C4-2B (cell line): ENCODE measurements around the gene PIBF1.
"Not testable (repeated sequence)": the region's sequence is repeated elsewhere in the genome, so short reads cannot be mapped to it uniquely, and the experiment has no call there.

ENCODE experiments used
- H3K27ac ChIP-seq: fragments of 450-650 bp; 2 replicates; pipeline ENCODE4 v1.5.1; 2017
- CTCF ChIP-seq: fragments of 450-650 bp; conservative IDR thresholded peaks from 2 replicates; pipeline ENCODE4 v1.5.1; 2017; ENCODE audit warnings: mild to moderate bottlenecking
- ZFX ChIP-seq: fragments of 450-650 bp; IDR thresholded peaks from 2 replicates; pipeline ENCODE4 v1.6.1; 2017

PIBF1 gene

GRCh38 chr13:72760189-72760588 lies 21.7 kb upstream of the PIBF1 start:
- no peak overlapping the region for H3K27ac ChIP-seq
- no peak for TF ChIP-seq ZFX
- TF ChIP-seq CTCF: no peak

- TF ChIP-seq CTCF: no peak
- TF ChIP-seq ZFX: no peak
Measured at GRCh38 chr13:72763411-72763810, 18.5 kb upstream of the PIBF1 start.

DNA sequence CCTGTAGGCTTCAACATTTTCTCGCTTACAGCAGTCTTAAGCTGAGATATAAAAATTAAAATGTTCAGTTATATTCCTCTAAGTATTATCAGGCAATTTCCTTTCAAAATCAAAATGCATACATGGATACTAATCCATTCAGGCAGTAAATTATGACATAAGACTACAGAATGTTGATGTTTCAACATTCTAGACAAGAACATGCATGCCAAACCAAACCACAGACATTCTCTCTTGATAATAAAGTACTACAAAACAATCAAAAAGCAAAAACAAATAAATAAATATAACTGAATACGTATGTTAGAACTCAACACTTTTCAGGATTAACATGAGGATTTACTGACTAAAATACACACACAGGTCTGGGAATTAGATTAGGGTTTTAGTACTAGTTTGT lies 7.9 kb upstream of the PIBF1 start:
- H3K27ac ChIP-seq: no peak overlapping the region
- TF ChIP-seq ZFX: no peak
- TF ChIP-seq CTCF: no peak

More at GRCh38 chr13:72763411-72763810, 18.5 kb upstream of the PIBF1 start:
- no peak overlapping the region for H3K27ac ChIP-seq

DNA sequence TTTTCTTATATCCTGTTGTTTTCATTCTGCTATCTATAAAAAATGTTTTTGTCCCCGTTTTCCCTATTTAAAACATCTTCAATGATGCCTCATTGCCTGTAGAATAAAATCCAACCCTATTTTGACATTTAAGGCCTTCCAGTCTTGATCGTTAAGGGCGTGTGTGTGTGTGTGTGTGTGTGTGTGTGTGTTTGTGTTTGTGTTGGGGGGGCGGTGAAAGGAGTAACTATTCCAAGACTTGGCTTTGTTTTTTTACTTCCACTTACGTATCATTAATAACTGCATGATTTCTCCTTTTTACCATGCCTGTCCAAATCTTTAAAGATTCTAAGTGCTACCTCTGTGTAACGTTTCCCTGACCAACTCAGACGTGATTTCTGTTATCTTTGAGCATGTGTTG lies 784 bp downstream of the PIBF1 start:
- TF ChIP-seq CTCF (no peak), ZFX (no peak)
- no peak overlapping the region for H3K27ac ChIP-seq

DNA sequence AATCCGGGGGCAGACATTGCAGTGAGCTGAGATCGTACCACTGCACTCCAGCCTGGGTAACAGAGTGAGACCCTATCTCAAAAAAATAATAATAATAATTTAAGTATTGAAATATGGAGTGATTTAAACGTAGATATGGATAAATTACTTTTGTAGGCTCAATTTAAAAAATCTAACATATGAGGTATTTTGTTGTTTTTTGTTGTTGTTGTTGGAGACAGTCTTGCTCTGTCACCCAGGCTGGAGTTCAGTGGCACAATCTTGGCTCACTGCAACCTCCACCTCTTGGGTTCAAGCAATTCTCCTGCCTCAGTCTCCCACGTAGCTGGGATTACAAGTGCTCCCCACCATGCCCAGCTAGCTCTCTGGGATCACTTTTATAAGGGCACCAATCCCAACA lies 2.7 kb downstream of the PIBF1 start:
- not testable (repeated sequence) for H3K27ac ChIP-seq

DNA sequence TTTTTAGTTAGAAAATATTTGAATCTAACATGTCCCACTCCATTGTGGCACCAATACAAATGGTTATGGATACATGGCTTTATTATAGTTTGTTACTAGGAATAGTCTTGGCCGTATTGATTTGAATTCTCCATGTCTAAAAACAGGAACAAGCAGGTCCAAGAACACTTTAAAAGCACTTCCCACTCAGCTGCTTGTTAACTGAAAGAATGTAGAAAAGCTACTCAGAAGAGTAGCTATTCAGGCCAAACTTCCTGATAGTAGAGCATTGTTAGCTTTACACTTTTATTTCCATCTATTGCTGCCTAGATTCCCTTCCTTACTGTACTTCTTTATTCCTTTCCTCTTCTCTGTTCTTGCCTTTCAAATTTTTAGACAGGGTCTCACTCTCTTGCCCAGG lies 6.9 kb downstream of the PIBF1 start:
- H3K27ac ChIP-seq: no peak overlapping the region
- TF ChIP-seq CTCF: no peak
- TF ChIP-seq ZFX: no peak

DNA sequence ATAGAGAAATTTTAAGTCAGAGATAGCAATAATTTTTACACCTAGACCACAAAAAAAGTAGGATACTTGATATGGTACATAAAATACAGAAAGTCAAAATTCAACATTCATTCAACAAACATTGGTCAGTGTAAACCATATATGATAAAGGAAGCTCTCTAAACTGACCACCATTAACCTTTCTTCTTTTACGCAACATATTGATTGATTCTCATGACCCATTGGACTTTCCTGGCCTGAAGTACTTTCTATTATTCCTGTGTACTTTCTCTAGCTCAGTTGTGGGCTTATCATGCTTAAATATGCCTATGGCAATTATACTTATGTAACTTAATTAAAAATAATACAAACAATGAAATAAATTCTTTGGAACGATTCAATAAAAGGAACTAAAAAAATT lies 10.7 kb downstream of the PIBF1 start:
- H3K27ac ChIP-seq: no peak overlapping the region
- no peak for TF ChIP-seq CTCF
- TF ChIP-seq ZFX: no peak

GRCh38 chr13:72798817-72799216 lies 16.9 kb downstream of the PIBF1 start:
- H3K27ac ChIP-seq: no peak overlapping the region
- no peak for TF ChIP-seq CTCF
- no peak for TF ChIP-seq ZFX
